ENCODE results near the gene UBE2D2. TPM values are rescaled to one million over a fixed set of nuclear protein-coding genes. Genes with fewer than 3 reads are reported as not detected.
"Not testable (repeated sequence)": the region's sequence is repeated elsewhere in the genome, so short reads cannot be mapped to it uniquely, and the experiment has no call there.

The UBE2D2 gene
- 152 and 172 TPM in 2 replicates for total RNA-seq

DNA sequence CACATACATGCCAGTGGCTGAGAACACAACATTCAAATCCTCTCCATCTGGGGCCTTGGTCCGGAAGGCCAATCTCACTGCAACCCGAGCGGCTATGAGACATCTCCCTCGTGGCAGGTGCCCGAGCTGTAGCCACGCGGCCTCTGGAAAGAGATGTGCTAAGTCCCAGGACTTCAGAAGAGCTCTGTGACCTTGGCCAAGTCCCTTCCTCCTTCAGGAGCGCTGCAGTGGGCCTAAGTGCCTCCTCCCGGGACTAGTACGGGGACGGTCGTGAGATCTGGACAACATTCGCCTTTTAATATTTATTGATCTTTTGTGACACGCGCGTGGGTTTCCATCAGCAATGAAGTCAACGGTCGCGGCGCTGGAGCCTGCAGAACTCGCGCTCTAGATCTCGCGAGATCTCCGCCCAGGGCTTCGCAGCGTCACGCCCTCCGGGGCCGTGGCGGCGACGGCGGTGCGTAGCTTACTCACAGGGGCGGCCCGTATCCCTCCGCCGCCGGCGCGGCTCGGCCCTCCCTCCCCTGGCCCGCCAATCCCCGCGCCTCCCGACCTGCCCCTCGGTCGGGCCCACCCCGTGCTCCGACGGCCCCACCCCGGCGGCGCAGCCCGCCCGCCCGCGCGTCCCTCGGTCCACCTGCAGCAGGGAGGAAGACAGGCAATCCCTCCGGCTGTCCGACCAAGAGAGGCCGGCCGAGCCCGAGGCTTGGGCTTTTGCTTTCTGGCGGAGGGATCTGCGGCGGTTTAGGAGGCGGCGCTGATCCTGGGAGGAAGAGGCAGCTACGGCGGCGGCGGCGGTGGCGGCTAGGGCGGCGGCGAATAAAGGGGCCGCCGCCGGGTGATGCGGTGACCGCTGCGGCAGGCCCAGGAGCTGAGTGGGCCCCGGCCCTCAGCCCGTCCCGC, at the start of gene UBE2D2:
Gene UBE2D2, plus strand, starts transcription at position 588 of the 903 bp plus-strand sequence. CDS start 453 bp downstream, outside the sequence.
- intact Hi-C loops (cut with micrococcal nuclease): loop anchor here (1.0 to 5.0 kb wide), 11 partner anchors 14 to 289 kb away; partner anchors contain the start of genes DNAJC18 and PAIP2
- H3K9me3 Mint-ChIP-seq: no peaks in the 10 kb centered on the region

DNA sequence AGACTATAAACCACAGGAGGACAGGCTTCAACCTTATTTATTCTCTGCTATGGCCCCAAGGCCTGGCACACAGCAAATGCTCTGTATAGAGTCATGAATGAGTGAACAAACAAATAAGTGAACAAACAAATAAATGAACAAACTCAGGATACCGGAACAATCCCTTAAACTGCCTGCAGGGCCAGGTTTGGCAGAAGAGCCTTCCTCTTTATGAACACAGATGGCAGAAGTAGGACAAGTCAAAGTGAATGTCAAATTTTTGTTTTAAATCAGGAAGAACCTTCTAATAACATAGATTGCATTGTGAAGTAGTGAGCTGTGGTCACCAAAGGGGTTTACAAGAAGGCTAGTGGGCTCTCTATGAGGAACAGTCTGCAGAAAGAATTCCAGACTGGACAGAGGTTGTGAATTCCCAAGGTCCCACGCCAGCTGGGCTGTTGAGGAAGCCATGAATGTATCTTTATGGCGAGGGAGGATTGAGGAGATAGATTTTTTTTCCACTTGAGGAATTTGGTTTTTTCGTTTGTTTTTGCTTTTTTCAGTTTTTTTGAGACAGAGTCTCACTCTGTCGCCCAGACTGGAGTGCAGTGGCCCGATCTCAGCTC, 48.3 kb upstream of the UBE2D2 start:
- ChIA-PET CTCF (interaction anchor here (0.9 to 10.6 kb wide), 4 partner anchors 74 to 262 kb away, joined by 3 to 131 read pairs (median 4); partner anchors contain the start of genes DNAJC18 and SPATA24), POLR2A (interaction anchor here (1.2 kb wide), 1 partner anchor 90 kb away, joined by 5 read pairs; no protein-coding TSS in a partner anchor)
- TF ChIP-seq, protein P1, sequence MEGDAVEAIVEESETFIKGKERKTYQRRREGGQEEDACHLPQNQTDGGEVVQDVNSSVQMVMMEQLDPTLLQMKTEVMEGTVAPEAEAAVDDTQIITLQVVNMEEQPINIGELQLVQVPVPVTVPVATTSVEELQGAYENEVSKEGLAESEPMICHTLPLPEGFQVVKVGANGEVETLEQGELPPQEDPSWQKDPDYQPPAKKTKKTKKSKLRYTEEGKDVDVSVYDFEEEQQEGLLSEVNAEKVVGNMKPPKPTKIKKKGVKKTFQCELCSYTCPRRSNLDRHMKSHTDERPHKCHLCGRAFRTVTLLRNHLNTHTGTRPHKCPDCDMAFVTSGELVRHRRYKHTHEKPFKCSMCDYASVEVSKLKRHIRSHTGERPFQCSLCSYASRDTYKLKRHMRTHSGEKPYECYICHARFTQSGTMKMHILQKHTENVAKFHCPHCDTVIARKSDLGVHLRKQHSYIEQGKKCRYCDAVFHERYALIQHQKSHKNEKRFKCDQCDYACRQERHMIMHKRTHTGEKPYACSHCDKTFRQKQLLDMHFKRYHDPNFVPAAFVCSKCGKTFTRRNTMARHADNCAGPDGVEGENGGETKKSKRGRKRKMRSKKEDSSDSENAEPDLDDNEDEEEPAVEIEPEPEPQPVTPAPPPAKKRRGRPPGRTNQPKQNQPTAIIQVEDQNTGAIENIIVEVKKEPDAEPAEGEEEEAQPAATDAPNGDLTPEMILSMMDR (IDR thresholded peaks at IDR 0.05): no peak
- H3K4me3 Mint-ChIP-seq: no peak overlapping the region
- no peak overlapping the region for H3K27ac Mint-ChIP-seq
- intact Hi-C loops (cut with micrococcal nuclease): loop anchor here (1.0 to 10.0 kb wide), 6 partner anchors 74 to 332 kb away; partner anchors contain the start of genes DNAJC18 and PAIP2
- H3K27me3 Mint-ChIP-seq: no peaks in the 10 kb centered on the region
- no peaks in the 10 kb centered on the region for H3K36me3 Mint-ChIP-seq (ENCODE audit: low read depth)
- no peaks in the 10 kb centered on the region for H3K9me3 Mint-ChIP-seq
- ATAC-seq (ENCODE audit: low read depth): no peak
- DNase-seq: no peak
- peaks cover 12% of the 10 kb centered on the region for H3K4me1 Mint-ChIP-seq

More for the DNA sequence above, at the start of gene UBE2D2:
- CTCF ChIA-PET: interaction anchor here (1.2 to 1.4 kb wide), 3 partner anchors 14 to 87 kb away, joined by 3 read pairs; partner anchors contain the start of gene CXXC5
- Mint-ChIP-seq H3K36me3 (ENCODE audit: low read depth) (peaks cover 28% of the 10 kb centered on the region), H3K27ac (peak within 1 kb of the TSS; percentile 95), H3K27me3 (no peaks in the 10 kb centered on the region), H3K4me1 (peaks cover 41% of the 10 kb centered on the region), H3K4me3 (peak within 1 kb of the TSS; percentile 93)
- ATAC-seq (ENCODE audit: low read depth): peak; percentile 86
- TF ChIP-seq, protein P1 (IDR thresholded peaks at IDR 0.05): no peak
- DNase-seq: peak; percentile 95
- POLR2A ChIA-PET: interaction anchor here (0.7 to 4.3 kb wide), 31 partner anchors 9 to 1017 kb away, joined by 3 to 37 read pairs (median 4); partner anchors contain the start of genes CXXC5, DNAJC18, ETF1 and MATR3

DNA sequence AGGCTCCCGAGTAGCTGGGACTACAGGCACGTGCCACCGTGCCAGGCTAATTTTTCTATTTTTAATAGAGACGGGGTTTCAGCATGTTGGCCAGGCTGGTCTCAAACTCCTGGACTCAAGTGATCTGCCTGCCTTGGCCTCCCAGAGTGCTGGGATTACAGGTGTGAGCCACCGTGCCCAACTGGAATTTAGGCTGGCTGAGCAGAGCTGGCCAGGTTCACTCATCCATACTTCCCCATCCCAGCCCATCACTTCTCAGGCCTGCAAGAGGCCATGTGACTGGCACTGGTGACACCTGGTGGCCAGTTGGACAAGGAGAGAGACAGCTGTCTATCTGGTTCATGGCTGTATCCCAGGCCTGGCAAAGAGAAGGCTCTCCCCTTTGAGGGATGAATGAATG, 47.7 kb upstream of the UBE2D2 start:
- not testable (repeated sequence) for H3K9me3 Mint-ChIP-seq; H3K27ac Mint-ChIP-seq; H3K27me3 Mint-ChIP-seq; H3K4me3 Mint-ChIP-seq; H3K36me3 Mint-ChIP-seq (ENCODE audit: low read depth)
- POLR2A ChIA-PET: interaction anchor here (0.7 to 1.2 kb wide), 2 partner anchors 48 to 90 kb away, joined by 5 read pairs; partner anchors contain the start of gene UBE2D2
- DNase-seq (peak; percentile 34), ATAC-seq (ENCODE audit: low read depth) (peak; percentile 33)
- CTCF ChIA-PET: interaction anchor here (0.9 to 10.6 kb wide), 5 partner anchors 32 to 262 kb away, joined by 3 to 131 read pairs (median 4); partner anchors contain the start of genes DNAJC18, SPATA24 and STING1
- intact Hi-C loops (cut with micrococcal nuclease): loop anchor here (1.0 to 10.0 kb wide), 6 partner anchors 74 to 331 kb away; partner anchors contain the start of genes DNAJC18 and PAIP2
- H3K4me1 Mint-ChIP-seq: peaks cover 17% of the 10 kb centered on the region

DNA sequence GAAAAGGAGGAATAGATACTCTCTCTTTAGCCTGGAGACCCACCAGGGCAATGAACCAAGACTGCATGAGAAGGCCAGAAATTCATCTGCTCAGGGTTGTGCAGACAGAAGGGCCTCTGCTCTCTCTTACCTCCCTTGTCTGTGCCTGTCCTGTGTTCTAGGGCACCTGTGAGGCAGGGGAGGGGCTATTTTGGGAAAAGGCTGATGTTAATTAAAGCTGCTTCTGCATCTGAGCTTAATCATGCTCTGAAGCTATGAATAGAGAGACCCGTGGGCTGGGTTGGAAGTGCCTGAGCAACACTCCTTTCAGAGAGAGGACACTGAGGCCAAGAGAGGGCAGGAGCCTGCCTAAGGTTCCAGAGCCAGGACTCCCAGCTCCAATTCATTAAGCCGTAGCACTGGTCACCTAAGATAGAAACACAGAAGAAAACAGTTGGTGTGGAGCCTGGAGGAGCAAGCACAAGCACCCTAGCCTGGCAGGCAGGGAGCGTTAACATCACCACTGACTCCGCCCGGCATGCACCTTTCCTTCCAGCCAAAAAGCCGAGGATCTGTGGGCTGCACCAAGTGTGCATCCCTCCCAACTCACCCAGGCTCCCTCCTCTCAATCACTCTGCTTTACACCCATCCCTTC, 47.2 kb upstream of the UBE2D2 start:
- POLR2A ChIA-PET: interaction anchor here (0.7 to 1.2 kb wide), 2 partner anchors 48 to 91 kb away, joined by 5 read pairs; partner anchors contain the start of gene UBE2D2
- H3K27ac Mint-ChIP-seq: no peak overlapping the region
- intact Hi-C loops (cut with micrococcal nuclease): loop anchor here (1.0 to 10.0 kb wide), 6 partner anchors 75 to 331 kb away; partner anchors contain the start of genes DNAJC18 and PAIP2
- H3K4me1 Mint-ChIP-seq: peaks cover 22% of the 10 kb centered on the region
- CTCF ChIA-PET: interaction anchor here (0.9 to 10.6 kb wide), 5 partner anchors 32 to 263 kb away, joined by 3 to 131 read pairs (median 4); partner anchors contain the start of genes DNAJC18, SPATA24 and STING1
- DNase-seq (no peak), ATAC-seq (ENCODE audit: low read depth) (no peak)
- no peak overlapping the region for H3K4me3 Mint-ChIP-seq
- no peaks in the 10 kb centered on the region for H3K36me3 Mint-ChIP-seq (ENCODE audit: low read depth)
- H3K9me3 Mint-ChIP-seq: no peaks in the 10 kb centered on the region
- no peaks in the 10 kb centered on the region for H3K27me3 Mint-ChIP-seq
- TF ChIP-seq, protein P1 (IDR thresholded peaks at IDR 0.05): no peak

All from activated B cell treated with CpG ODN at 0.5 μM for 24 hours (primary cell).